Measurements from ENCODE around the gene PLEKHG5. TPM values are rescaled to one million over a fixed set of nuclear protein-coding genes. Genes with fewer than 3 reads are reported as not detected.

PLEKHG5 gene
- total RNA-seq, 4 donors from 2014 or later = 2.6 to 23.7 (median 8.2) TPM

DNA sequence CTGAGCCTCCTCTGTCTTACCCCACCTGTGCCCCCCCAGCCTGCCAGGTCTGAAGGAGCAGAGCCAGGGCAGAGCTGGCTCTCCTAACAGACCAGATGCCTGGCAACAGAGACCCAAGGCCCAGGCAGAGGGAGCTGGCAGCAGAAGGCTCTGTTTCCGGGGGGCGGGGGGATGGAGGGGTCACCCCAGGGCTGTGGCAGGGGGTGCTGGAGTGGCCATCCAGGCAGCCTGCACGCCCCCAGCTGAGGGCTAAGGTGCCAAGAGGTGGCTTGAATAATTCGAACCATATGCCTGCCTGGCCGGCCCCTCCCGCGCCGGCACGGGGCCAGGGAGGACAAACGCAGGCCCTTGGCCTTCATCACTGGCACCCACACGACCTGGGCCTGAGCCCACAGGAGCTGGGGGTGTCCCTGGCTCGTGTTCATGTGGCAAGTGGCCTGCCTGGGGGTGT lies 16.0 kb upstream of the PLEKHG5 start:
- Histone ChIP-seq H3K4me1 (peaks cover 0 to 4% of the 10 kb centered on the region in 2 donors), H3K4me3 (no peak overlapping the region), H3K36me3 (no peaks in the 10 kb centered on the region), H3K27me3 (no peaks in the 10 kb centered on the region), H3K27ac (no peak overlapping the region), H3K9me3 (no peaks in the 10 kb centered on the region)
- intact Hi-C loops (cut with DNase I; ENCODE audit: low total_unique reads) = no loop called here
- TF ChIP-seq POLR2A (IDR thresholded peaks at IDR 0.05) (no peak), CTCF (IDR thresholded peaks at IDR 0.05) (no peak)
- DNase-seq = no peak

GRCh38 chr1:6507037-6507428 lies 15.6 kb upstream of the PLEKHG5 start:
- no peaks in the 10 kb centered on the region for H3K27me3 ChIP-seq
- DNase-seq = no peak
- H3K36me3 ChIP-seq = no peaks in the 10 kb centered on the region
- intact Hi-C loops (cut with DNase I; ENCODE audit: low total_unique reads) = no loop called here
- TF ChIP-seq POLR2A (IDR thresholded peaks at IDR 0.05) (no peak), CTCF (IDR thresholded peaks at IDR 0.05) (no peak)
- H3K4me3 ChIP-seq = no peak overlapping the region
- H3K9me3 ChIP-seq = no peaks in the 10 kb centered on the region
- no peak overlapping the region for H3K27ac ChIP-seq
- H3K4me1 ChIP-seq = peaks cover 0 to 8% of the 10 kb centered on the region in 2 donors

GRCh38 chr1:6506210-6507036 lies 15.0 kb upstream of the PLEKHG5 start:
- Histone ChIP-seq H3K4me3 (no peak overlapping the region), H3K27ac (no peak overlapping the region), H3K4me1 (peaks cover 0 to 8% of the 10 kb centered on the region in 2 donors), H3K36me3 (no peaks in the 10 kb centered on the region), H3K9me3 (no peaks in the 10 kb centered on the region), H3K27me3 (no peaks in the 10 kb centered on the region)
- TF ChIP-seq POLR2A (IDR thresholded peaks at IDR 0.05) (no peak), CTCF (IDR thresholded peaks at IDR 0.05) (no peak)
- intact Hi-C loops (cut with DNase I; ENCODE audit: low total_unique reads) = no loop called here
- DNase-seq = no peak

DNA sequence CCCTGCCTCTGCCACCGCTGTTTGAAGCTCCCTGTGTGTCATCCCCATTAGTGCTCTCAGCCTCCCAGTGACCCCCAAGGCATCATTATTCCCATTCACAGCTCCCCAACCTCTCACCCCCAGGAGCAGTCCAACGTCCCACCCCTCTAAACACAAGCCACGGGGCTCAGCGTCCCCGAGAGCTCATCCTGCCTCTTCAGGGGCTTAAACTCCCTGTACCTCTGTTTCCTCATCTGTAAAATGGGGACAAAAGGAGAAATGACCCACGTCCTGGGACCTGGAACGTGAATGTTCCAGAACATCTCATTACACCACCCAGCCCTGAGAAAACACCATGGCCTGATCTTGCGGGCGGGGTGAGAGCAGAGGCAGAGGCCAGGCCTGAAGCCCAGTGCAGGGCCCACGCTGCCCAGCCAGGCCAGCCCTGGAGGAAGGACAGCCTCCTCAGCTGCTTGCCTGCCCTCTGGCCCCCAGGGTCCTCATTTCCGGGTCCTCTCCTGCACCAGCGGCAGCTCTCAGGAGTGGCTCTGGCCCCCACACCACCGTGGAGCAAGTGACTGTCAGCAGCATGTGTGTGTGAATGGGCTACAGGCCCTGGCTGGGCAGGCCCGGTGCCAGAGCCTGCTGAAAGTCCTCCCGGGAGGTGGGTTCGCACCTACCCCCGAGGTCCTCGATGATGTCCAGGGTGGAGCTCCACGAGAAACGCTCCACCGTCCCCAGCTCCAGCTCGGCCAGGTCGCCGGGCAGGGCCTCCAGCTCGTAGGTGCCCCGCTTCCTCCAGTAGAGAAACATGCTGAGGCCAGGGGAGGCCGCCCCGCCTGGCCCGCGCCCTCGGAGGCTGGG lies 14.1 kb upstream of the PLEKHG5 start:
- TF ChIP-seq CTCF (IDR thresholded peaks at IDR 0.05) (no peak), POLR2A (IDR thresholded peaks at IDR 0.05) (no peak)
- intact Hi-C loops (cut with DNase I; ENCODE audit: low total_unique reads) = no loop called here
- DNase-seq = no peak
- Histone ChIP-seq H3K27ac (no peak overlapping the region), H3K4me1 (peaks cover 0 to 8% of the 10 kb centered on the region in 2 donors), H3K36me3 (no peaks in the 10 kb centered on the region), H3K9me3 (no peaks in the 10 kb centered on the region), H3K4me3 (no peak overlapping the region), H3K27me3 (no peaks in the 10 kb centered on the region)

- intact Hi-C loops (cut with DNase I; ENCODE audit: low total_unique reads) = no loop called here
- Histone ChIP-seq H3K9me3 (no peaks in the 10 kb centered on the region), H3K27ac (no peak overlapping the region), H3K4me3 (no peak overlapping the region), H3K36me3 (no peaks in the 10 kb centered on the region), H3K27me3 (no peaks in the 10 kb centered on the region), H3K4me1 (peaks cover 0 to 8% of the 10 kb centered on the region in 2 donors)
- no peak for TF ChIP-seq POLR2A (IDR thresholded peaks at IDR 0.05)
- TF ChIP-seq CTCF (IDR thresholded peaks at IDR 0.05) = no peak
- no peak for DNase-seq
Measured at GRCh38 chr1:6504887-6505286, 13.4 kb upstream of the PLEKHG5 start.

Measured in uterus (tissue), 4 donors.